ENCODE results near the gene ACAP2.
"Not testable (repeated sequence)": the region's sequence is repeated elsewhere in the genome, so short reads cannot be mapped to it uniquely, and the experiment has no call there.

ACAP2 gene

DNA sequence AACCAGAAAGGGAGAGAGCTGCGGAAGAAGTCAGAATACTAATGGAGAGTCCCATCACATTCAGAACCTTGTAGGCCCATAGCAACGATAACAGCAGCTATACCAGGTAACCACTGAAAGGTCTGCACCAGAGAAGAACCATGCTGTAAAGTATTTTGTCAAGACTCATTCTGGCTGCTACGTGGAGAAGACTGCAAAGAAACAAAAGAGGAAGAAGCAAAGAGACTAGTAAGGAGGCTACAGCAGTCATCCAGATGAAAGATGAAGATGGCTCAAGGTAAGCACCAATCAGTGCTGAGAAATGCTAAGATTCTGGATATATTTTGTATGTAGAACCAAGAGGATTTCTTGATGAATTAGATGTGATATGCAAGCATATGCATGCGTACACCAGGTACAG is 39.6 kb downstream of the ACAP2 start:
- H3K9me3 ChIP-seq (ENCODE audit: severe bottlenecking): no peaks in the 10 kb centered on the region
- DNase-seq (ENCODE audit: low spot score) (no peak), ATAC-seq (ENCODE audit: low read depth) (no peak)
- H3K36me3 ChIP-seq (ENCODE audit: low read depth): no peaks in the 10 kb centered on the region; the same call in 1 of the 2 replicates
- no peaks in the 10 kb centered on the region for H3K27me3 ChIP-seq (ENCODE audit: insufficient read depth, poor library complexity, severe bottlenecking)
- no peaks in the 10 kb centered on the region for H3K4me1 ChIP-seq (ENCODE audit: insufficient read depth, poor library complexity, severe bottlenecking)
- H3K27ac ChIP-seq (ENCODE audit: poor library complexity, severe bottlenecking): no peak overlapping the region
- H3K4me3 ChIP-seq (ENCODE audit: severe bottlenecking): no peak overlapping the region
- TF ChIP-seq, protein P1, sequence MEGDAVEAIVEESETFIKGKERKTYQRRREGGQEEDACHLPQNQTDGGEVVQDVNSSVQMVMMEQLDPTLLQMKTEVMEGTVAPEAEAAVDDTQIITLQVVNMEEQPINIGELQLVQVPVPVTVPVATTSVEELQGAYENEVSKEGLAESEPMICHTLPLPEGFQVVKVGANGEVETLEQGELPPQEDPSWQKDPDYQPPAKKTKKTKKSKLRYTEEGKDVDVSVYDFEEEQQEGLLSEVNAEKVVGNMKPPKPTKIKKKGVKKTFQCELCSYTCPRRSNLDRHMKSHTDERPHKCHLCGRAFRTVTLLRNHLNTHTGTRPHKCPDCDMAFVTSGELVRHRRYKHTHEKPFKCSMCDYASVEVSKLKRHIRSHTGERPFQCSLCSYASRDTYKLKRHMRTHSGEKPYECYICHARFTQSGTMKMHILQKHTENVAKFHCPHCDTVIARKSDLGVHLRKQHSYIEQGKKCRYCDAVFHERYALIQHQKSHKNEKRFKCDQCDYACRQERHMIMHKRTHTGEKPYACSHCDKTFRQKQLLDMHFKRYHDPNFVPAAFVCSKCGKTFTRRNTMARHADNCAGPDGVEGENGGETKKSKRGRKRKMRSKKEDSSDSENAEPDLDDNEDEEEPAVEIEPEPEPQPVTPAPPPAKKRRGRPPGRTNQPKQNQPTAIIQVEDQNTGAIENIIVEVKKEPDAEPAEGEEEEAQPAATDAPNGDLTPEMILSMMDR (IDR thresholded peaks at IDR 0.05; ENCODE audit: poor library complexity, severe bottlenecking): no peak

DNA sequence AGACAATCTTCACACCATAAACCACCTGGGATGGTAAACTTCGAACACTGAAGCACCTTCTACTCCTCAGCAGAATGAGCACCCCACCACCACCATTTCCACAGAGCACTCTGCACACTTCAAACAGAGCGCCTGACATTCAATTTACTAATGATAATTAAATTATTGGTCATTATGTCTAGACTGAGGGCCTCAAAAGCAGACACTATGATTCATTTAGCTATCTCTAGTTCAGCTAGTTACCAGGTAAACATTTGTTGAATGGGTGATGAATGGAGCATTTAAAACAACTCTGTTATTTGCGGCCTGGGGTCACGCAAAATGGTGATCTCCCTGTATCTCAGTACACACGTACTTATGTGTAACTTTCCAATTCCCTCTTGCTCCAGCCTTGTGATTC is 40.9 kb downstream of the ACAP2 start:
- Histone ChIP-seq H3K9me3 (ENCODE audit: severe bottlenecking) (no peaks in the 10 kb centered on the region), H3K4me1 (ENCODE audit: insufficient read depth, poor library complexity, severe bottlenecking) (peaks cover 2% of the 10 kb centered on the region), H3K4me3 (ENCODE audit: severe bottlenecking) (no peak overlapping the region), H3K27ac (ENCODE audit: poor library complexity, severe bottlenecking) (no peak overlapping the region), H3K36me3 (ENCODE audit: low read depth) (no peaks in the 10 kb centered on the region; the same call in 1 of the 2 replicates), H3K27me3 (ENCODE audit: insufficient read depth, poor library complexity, severe bottlenecking) (no peaks in the 10 kb centered on the region)
- no peak for ATAC-seq (ENCODE audit: low read depth)
- DNase-seq (ENCODE audit: low spot score): no peak
- TF ChIP-seq, protein P1 (IDR thresholded peaks at IDR 0.05; ENCODE audit: poor library complexity, severe bottlenecking): no peak

GRCh38 chr3:195398460-195398859 is 44.4 kb downstream of the ACAP2 start:
- not testable (repeated sequence) for DNase-seq (ENCODE audit: low spot score); ATAC-seq (ENCODE audit: low read depth); H3K36me3 ChIP-seq (ENCODE audit: low read depth); H3K9me3 ChIP-seq (ENCODE audit: severe bottlenecking); H3K27me3 ChIP-seq (ENCODE audit: insufficient read depth, poor library complexity, severe bottlenecking); H3K4me1 ChIP-seq (ENCODE audit: insufficient read depth, poor library complexity, severe bottlenecking); H3K4me3 ChIP-seq (ENCODE audit: severe bottlenecking); H3K27ac ChIP-seq (ENCODE audit: poor library complexity, severe bottlenecking)

GRCh38 chr3:195397524-195397923 is 45.3 kb downstream of the ACAP2 start:
- Histone ChIP-seq H3K4me1 (ENCODE audit: insufficient read depth, poor library complexity, severe bottlenecking) (peaks cover 4% of the 10 kb centered on the region), H3K9me3 (ENCODE audit: severe bottlenecking) (no peaks in the 10 kb centered on the region), H3K4me3 (ENCODE audit: severe bottlenecking) (no peak overlapping the region), H3K36me3 (ENCODE audit: low read depth) (no peaks in the 10 kb centered on the region; the same call in 1 of the 2 replicates), H3K27me3 (ENCODE audit: insufficient read depth, poor library complexity, severe bottlenecking) (no peaks in the 10 kb centered on the region), H3K27ac (ENCODE audit: poor library complexity, severe bottlenecking) (no peak overlapping the region)
- DNase-seq (ENCODE audit: low spot score): no peak
- ATAC-seq (ENCODE audit: low read depth): no peak
- TF ChIP-seq, protein P1 (IDR thresholded peaks at IDR 0.05; ENCODE audit: poor library complexity, severe bottlenecking): no peak

DNA sequence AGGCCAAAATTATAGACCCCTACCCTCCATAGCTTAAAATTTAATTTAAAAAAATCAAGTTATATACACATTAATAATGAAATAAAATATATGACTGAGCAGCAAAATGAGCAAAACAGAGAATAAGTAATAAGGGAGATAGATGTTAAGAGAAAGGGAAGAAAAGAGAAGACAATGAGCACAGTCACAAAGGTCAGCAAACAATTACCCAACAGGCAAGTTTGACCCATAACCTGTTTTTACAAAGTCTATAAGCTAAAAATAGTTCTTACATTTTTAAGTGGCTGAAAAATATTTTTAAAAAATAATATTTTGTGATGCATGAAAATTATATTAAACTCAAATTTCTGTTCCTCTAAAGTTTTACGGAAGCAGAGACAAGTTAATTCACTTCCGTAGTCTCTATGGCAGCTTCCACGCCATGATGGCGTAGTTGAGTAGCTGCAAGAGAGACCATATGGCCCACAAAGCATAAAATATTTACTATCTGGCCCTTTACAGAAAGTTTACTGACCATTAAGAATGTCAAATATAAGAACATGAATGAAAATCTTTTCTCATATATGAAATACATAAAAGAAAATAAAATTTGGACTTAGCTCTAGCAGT is 47.5 kb downstream of the ACAP2 start:
- no peak for ATAC-seq (ENCODE audit: low read depth)
- TF ChIP-seq, protein P1 (IDR thresholded peaks at IDR 0.05; ENCODE audit: poor library complexity, severe bottlenecking): no peak
- Histone ChIP-seq H3K27me3 (ENCODE audit: insufficient read depth, poor library complexity, severe bottlenecking) (no peaks in the 10 kb centered on the region), H3K4me3 (ENCODE audit: severe bottlenecking) (no peak overlapping the region), H3K4me1 (ENCODE audit: insufficient read depth, poor library complexity, severe bottlenecking) (peaks cover 4% of the 10 kb centered on the region), H3K9me3 (ENCODE audit: severe bottlenecking) (no peaks in the 10 kb centered on the region), H3K36me3 (ENCODE audit: low read depth) (no peaks in the 10 kb centered on the region), H3K27ac (ENCODE audit: poor library complexity, severe bottlenecking) (no peak overlapping the region)
- DNase-seq (ENCODE audit: low spot score): no peak

Data from RWPE2 (cell line).